Prostate gland (tissue), 2 donors: ENCODE results near the gene PBRM1. TPM values are rescaled to one million over a fixed set of nuclear protein-coding genes. Genes with fewer than 3 reads are reported as not detected.

ENCODE experiments used
- DNase-seq: peaks from one replicate; pipeline ENCODE4 v3.0.0-alpha.2; 2019; ENCODE audit warnings: low spot score
- H3K27ac ChIP-seq, 2 donors: fragments of 200-600 bp; sonication (generic); 2 replicates each; pipeline ENCODE4 v1.5.1; 2017 to 2019
- H3K27me3 ChIP-seq: fragments of 200-600 bp; sonication (generic); replicated peaks from 2 replicates; pipeline ENCODE4 v1.5.1; 2019; ENCODE audit not compliant: insufficient read depth
- H3K36me3 ChIP-seq, 2 donors: fragments of 200-600 bp; sonication (generic); 1 replicate in 1 of 2; 2 replicates in 1 of 2; pipeline versions ENCODE4 v1.5.1 to v1.8.1; 2017 to 2019
- H3K4me1 ChIP-seq: fragments of 200-600 bp; sonication (generic); replicated peaks from 2 replicates; pipeline ENCODE4 v1.5.1; 2019
- H3K4me3 ChIP-seq, 2 donors: fragments of 200-600 bp; sonication (generic); 2 replicates each; pipeline ENCODE4 v1.5.1; 2017 to 2019
- H3K9me3 ChIP-seq: fragments of 200-600 bp; sonication (generic); 2 replicates; pipeline ENCODE4 v1.5.1; 2017
- POLR2A ChIP-seq: fragments of 450-650 bp; IDR thresholded peaks from one replicate; pipeline ENCODE4 v1.6.1; 2016; ENCODE audit warnings: antibody characterized with exemption, mild to moderate bottlenecking
- POLR2AphosphoS5 ChIP-seq: sonication (generic); formaldehyde crosslinking; IDR thresholded peaks from one replicate; pipeline ENCODE4 v1.6.1; 2017; ENCODE audit warnings: antibody characterized with exemption
- WGBS: methylation state at CpG from one replicate; pipeline ENCODE4 v1.1.5; 2018; 5-methylcytosine and 5-hydroxymethylcytosine counted together
- intact Hi-C: fragments of 100-400 bp; cut with DNase I; formaldehyde crosslinking; loops from one replicate; pipeline ENCODE4 v1.14.2; 2022
- total RNA-seq, 2 donors: library from RNA; depleted of rRNA; stranded (reverse); fragments of >200 nt; gene quantifications; one replicate each; pipeline ENCODE4 v1.1.0, GENCODE V29; 2016
- TF ChIP-seq, protein P1 (sequence below), 4 experiments: fragments of 200-600 bp in 2 of 4; fragments of 450-650 bp in 2 of 4; sonication (generic) in 2 of 4; IDR thresholded peaks; 1 replicate in 3 of 4; 2 replicates in 1 of 4; pipeline ENCODE4 v1.5.1; 2016 to 2019; ENCODE audit warnings: antibody characterized with exemption in 4 of 4, mild to moderate bottlenecking in 2 of 4, moderate library complexity in 2 of 4

Gene PBRM1
- total RNA-seq, 2 donors from 2014 or later: 72.5 to 77.5 TPM

DNA sequence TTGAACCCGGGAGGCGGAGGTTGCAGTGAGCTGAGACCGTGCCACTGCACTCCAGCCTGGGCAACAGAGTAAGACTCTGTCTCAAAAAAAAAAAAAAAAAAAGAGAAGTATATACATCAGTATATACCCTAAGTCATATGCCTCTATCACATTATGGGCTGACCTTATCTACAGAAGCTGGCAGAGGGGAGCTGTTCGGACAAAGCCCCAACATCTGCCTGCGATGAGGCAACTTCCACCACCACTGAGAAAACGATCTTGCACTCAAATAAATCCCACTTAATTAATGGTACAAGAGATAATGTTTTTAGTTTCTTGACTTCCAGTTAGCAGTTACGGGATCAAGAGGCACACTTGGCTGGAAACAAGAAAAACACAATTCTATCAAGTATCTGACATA, 17.6 kb upstream of the PBRM1 start:
- Histone ChIP-seq H3K36me3 (no peaks in the 10 kb centered on the region), H3K4me1 (peaks cover 10% of the 10 kb centered on the region), H3K27ac (no peak overlapping the region), H3K4me3 (no peak overlapping the region), H3K27me3 (no peaks in the 10 kb centered on the region), H3K9me3 (no peaks in the 10 kb centered on the region)
- intact Hi-C loops: no loop called here
- TF ChIP-seq POLR2A (no peak), POLR2AphosphoS5 (no peak)
- TF ChIP-seq, protein P1, sequence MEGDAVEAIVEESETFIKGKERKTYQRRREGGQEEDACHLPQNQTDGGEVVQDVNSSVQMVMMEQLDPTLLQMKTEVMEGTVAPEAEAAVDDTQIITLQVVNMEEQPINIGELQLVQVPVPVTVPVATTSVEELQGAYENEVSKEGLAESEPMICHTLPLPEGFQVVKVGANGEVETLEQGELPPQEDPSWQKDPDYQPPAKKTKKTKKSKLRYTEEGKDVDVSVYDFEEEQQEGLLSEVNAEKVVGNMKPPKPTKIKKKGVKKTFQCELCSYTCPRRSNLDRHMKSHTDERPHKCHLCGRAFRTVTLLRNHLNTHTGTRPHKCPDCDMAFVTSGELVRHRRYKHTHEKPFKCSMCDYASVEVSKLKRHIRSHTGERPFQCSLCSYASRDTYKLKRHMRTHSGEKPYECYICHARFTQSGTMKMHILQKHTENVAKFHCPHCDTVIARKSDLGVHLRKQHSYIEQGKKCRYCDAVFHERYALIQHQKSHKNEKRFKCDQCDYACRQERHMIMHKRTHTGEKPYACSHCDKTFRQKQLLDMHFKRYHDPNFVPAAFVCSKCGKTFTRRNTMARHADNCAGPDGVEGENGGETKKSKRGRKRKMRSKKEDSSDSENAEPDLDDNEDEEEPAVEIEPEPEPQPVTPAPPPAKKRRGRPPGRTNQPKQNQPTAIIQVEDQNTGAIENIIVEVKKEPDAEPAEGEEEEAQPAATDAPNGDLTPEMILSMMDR (IDR thresholded peaks at IDR 0.05): no peak
- 88% methylated on average over 7 of the region's 7 CpGs for WGBS
- no peak for DNase-seq

DNA sequence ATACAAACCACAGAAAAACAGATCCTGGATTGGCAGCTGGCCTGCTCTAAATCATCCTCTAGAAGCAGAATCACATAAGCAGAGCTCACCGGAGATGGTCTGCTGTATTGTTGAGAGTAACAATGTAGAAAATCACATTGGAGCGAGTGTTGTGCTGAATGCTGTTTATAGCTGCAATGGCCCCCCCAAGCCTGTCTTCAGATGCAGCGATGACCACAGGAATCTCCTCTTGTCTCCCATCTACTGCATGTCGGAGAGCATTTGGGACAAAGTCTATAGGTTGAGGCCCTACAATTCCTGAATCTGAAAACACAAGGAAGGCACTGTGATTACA, 11.9 kb upstream of the PBRM1 start:
- Histone ChIP-seq H3K4me3 (no peak overlapping the region), H3K9me3 (no peaks in the 10 kb centered on the region), H3K4me1 (no peaks in the 10 kb centered on the region), H3K27me3 (no peaks in the 10 kb centered on the region), H3K36me3 (peaks cover 0 to 8% of the 10 kb centered on the region in 2 donors), H3K27ac (no peak overlapping the region)
- TF ChIP-seq POLR2A (no peak), POLR2AphosphoS5 (no peak)
- TF ChIP-seq, protein P1 (IDR thresholded peaks at IDR 0.05): no peak
- WGBS: 94% methylated on average over 4 of the region's 4 CpGs
- intact Hi-C loops: no loop called here
- no peak for DNase-seq

DNA sequence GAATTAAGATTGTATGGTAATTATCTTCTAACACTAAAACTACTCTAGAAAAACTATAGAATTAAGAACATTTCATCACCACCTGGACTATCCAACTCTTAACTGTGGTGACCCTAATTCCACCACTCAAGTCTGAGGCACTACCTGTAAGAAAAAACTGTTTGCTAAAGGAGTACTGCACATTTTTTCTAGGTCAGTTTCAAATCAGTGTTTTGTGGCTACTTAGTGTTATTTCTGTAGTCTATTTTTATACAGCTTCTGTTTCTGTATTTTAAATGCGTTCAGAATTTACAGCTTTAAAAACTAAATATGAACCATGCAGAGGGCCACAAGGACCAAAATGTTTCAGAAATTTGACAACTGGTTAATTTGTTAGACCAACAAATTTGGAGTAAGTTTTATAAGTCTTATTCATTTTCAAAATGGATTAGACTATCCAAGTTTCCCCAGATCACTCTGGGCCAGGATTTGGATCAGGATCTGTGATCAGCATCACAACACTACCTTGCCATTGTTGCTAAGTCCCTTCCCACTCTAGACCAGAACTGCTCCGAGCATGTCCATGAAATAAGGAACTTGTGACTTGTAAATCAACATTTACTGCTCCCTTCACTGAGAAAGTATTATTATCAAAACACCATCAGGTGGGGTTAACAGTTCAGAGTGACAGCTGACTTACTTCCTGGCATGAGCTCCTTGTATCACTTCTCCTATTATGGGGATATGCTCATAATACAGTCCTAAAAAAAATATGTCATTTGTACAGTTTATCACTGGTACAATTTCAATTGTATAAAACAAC, 11.3 kb upstream of the PBRM1 start:
- TF ChIP-seq POLR2A (no peak), POLR2AphosphoS5 (no peak)
- TF ChIP-seq, protein P1 (IDR thresholded peaks at IDR 0.05): no peak
- Histone ChIP-seq H3K36me3 (peaks cover 0 to 9% of the 10 kb centered on the region in 2 donors), H3K4me3 (no peak overlapping the region), H3K4me1 (no peaks in the 10 kb centered on the region), H3K9me3 (no peaks in the 10 kb centered on the region), H3K27ac (no peak overlapping the region), H3K27me3 (no peaks in the 10 kb centered on the region)
- intact Hi-C loops: no loop called here
- 76% methylated on average over 2 of the region's 2 CpGs for WGBS
- DNase-seq: no peak

DNA sequence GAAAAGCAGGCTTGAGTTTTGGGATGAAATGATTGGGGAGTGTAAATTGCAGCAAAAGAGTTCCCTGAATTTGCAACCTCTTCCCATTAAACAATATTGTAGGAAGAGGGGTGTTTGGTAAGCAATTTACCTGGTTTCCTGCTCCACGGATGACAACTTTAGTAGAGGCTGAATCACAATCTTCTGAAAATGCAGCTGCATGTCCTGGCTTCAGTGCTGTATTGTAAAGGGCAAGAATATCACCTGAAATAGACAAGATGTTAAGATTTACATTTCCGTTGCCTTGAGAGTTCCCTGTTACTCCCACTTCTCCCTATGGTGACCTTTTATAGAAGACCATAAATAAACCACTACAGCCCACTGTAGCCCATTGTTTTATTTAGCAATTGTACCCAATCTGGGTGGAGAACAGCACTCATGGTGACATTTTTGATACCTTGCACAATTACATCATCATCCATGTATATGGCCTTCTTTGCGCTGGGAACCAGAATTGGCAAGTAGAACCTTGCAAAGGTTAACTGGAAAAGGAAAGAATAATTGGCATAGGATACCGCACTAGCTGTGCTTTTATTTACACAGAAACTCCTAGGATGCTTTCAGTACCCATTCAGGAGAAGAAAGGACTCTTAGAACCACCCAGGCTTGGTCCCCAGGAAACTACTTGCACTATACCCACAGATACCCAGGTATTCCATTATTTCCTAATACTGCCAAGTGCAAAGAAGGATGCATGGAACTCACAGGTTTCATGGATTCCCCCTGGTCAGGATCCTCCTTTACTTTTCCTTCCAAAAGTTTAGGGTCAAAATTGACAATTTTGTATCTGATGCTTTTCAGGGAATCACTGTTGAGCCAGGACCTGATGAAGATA, 10.3 kb upstream of the PBRM1 start:
- H3K4me3 ChIP-seq: no peak overlapping the region
- no peaks in the 10 kb centered on the region for H3K9me3 ChIP-seq
- WGBS: 63% methylated on average over 4 of the region's 4 CpGs
- peaks cover 0 to 9% of the 10 kb centered on the region in 2 donors for H3K36me3 ChIP-seq
- no peak for DNase-seq
- H3K27me3 ChIP-seq: no peaks in the 10 kb centered on the region
- intact Hi-C loops: no loop called here
- no peaks in the 10 kb centered on the region for H3K4me1 ChIP-seq
- TF ChIP-seq POLR2AphosphoS5 (no peak), POLR2A (no peak)
- TF ChIP-seq, protein P1 (IDR thresholded peaks at IDR 0.05): no peak
- no peak overlapping the region for H3K27ac ChIP-seq
